Heart left ventricle (tissue), 13 donors: ENCODE measurements around the gene ATPAF2.

Experiments
- CTCF ChIP-seq, 12 donors: fragments of 200-600 bp; sonication (generic) in 4 of 12; IDR thresholded peaks; one replicate each; pipeline versions ENCODE4 v1.5.0 to v1.8.0; 2018 to 2022; ENCODE audit warnings: antibody characterized with exemption in 12 of 12, mild to moderate bottlenecking in 5 of 12
- POLR2A ChIP-seq, 2 donors: fragments of 450-650 bp; IDR thresholded peaks; one replicate each; pipeline ENCODE4 v1.6.1; 2017; ENCODE audit warnings: antibody characterized with exemption in 2 of 2, mild to moderate bottlenecking in 2 of 2, moderate library complexity in 2 of 2
- donor health status: ischemic (EF 13 %, LVEDD 7.1; RV severe dilation, severe dysfunction).
- donor health status: DM: no; HTN: yes; CAD: no.
- donor health status: DM: no; HTN: no; CAD: no.
- donor health status: ischemic (EF 25% LVEDD 6.9; RV normal size, moderate dysfunction).
- donor health status: ischemic (EF 25% LVEDD 5.7; RV mildly dilated, moderate dysfunction).
- donor health status: ischemic (EF 35%, LVEDD 5.7; RV mildly dilated, moderate dysfunction).
- donor health status: nonischemic (EF 11% LVEDD 7.7; RV severe dilation, severe dysfunction).
- donor health status: DM: yes; HTN: yes; CAD: no.
- donor health status: PGD.
- donor health status: ischemic (EF 29% LVEDD 5.4; RV normal size, mild dysfunction).
- donor health status: nonischemic (EF 23%, LVEDD 6.1; RV moderate dilation, normal function).

GRCh38 chr17:18002171-18002570, 36.8 kb downstream of the ATPAF2 start:
- TF ChIP-seq CTCF (IDR thresholded peaks at IDR 0.05): no peak
- no peak for TF ChIP-seq POLR2A (IDR thresholded peaks at IDR 0.05)
